SU-DHL-6 (cell line): Measurements from ENCODE around the gene SIM2.

Experiments used
- EZH2phosphoT487 ChIP-seq: fragments of 200-600 bp; sonication (generic), shearing (Covaris generic); conservative IDR thresholded peaks from 2 replicates; pipeline ENCODE4 v1.6.1; 2018; ENCODE audit warnings: mild to moderate bottlenecking, antibody characterized with exemption, low read length, moderate library complexity, mixed read lengths
- TF ChIP-seq, protein P1 (sequence below): fragments of 200-600 bp; sonication (generic); IDR thresholded peaks from one replicate; pipeline ENCODE4 v1.5.1; 2017; ENCODE audit warnings: antibody characterized with exemption, mild to moderate bottlenecking, low read length, moderate library complexity; ENCODE audit not compliant: insufficient read depth, poor library complexity, severe bottlenecking

- TF ChIP-seq, protein P1, sequence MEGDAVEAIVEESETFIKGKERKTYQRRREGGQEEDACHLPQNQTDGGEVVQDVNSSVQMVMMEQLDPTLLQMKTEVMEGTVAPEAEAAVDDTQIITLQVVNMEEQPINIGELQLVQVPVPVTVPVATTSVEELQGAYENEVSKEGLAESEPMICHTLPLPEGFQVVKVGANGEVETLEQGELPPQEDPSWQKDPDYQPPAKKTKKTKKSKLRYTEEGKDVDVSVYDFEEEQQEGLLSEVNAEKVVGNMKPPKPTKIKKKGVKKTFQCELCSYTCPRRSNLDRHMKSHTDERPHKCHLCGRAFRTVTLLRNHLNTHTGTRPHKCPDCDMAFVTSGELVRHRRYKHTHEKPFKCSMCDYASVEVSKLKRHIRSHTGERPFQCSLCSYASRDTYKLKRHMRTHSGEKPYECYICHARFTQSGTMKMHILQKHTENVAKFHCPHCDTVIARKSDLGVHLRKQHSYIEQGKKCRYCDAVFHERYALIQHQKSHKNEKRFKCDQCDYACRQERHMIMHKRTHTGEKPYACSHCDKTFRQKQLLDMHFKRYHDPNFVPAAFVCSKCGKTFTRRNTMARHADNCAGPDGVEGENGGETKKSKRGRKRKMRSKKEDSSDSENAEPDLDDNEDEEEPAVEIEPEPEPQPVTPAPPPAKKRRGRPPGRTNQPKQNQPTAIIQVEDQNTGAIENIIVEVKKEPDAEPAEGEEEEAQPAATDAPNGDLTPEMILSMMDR: no peak
- no peak for TF ChIP-seq EZH2phosphoT487
These were observed 45.8 kb downstream of the SIM2 start for GRCh38 chr21:36744560-36745231.
